GM12878 (cell line): ENCODE data around the gene B4GALT5. TPM values are rescaled to one million over a fixed set of nuclear protein-coding genes. Genes with fewer than 3 reads are reported as not detected.

Experiments used
- ATAC-seq: fragments of 200-7000 bp; cut with Tn5 transposase; 3 replicates; pipeline ENCODE4 v1.9.1; 2020; ENCODE audit warnings: mild to moderate bottlenecking, moderate library complexity
- BruUV-seq: library from RNA; stranded (reverse); fragments of 400-500 nt; replicated peaks from 2 replicates; lab custom pipeline; 2021; lab: Mats Ljungman, UMichigan
- CTCF ChIA-PET: fragments of 300-600 bp; sonication (Branson Sonifier 250); formaldehyde crosslinking; extraction: SDS; loops from one replicate; lab custom pipeline; 2021; ENCODE audit warnings: inconsistent platforms; lab: Yijun Ruan, JAX
- POLR2A ChIA-PET: fragments of 350-600 bp; formaldehyde crosslinking; extraction: SDS; loops from one replicate; lab custom pipeline; 2021; ENCODE audit warnings: inconsistent platforms; lab: Charles Lee
- RAD21 ChIA-PET: fragments of 300-600 bp; sonication (Branson Sonifier 250); formaldehyde crosslinking; loops from one replicate; lab custom pipeline; 2023; ENCODE audit warnings: antibody characterized with exemption; ENCODE audit not compliant: unreplicated experiment; lab: Charles Lee
- SMC1A ChIA-PET: fragments of 300-600 bp; sonication (Branson Sonifier 250); formaldehyde crosslinking; loops from one replicate; lab custom pipeline; 2023; ENCODE audit not compliant: unreplicated experiment, uncharacterized antibody; lab: Charles Lee
- DNase-seq: peaks from one replicate; pipeline ENCODE4 v3.0.0-alpha.2; 2011; ENCODE audit warnings: low read depth, low spot score
- FAIRE-seq: peaks from 3 replicates; lab custom pipeline; 2011; peaks lifted over from hg19 to GRCh38; lab: Jason Lieb, UNC
- H2AFZ ChIP-seq: 2 replicates; pipeline ENCODE4 v1.6.0; 2011; ENCODE audit warnings: low read depth, low read length, control low read depth; ENCODE audit not compliant: control insufficient read depth
- H3K27ac ChIP-seq: 2 replicates; pipeline ENCODE4 v1.5.1; 2011; ENCODE audit warnings: control low read depth; ENCODE audit not compliant: control insufficient read depth, insufficient read depth
- H3K27me3 ChIP-seq, 2 experiments: replicated peaks in 1 of 2; 2 replicates each; pipeline versions ENCODE4 v1.6.0 to v1.6.1; 2011; ENCODE audit warnings: low read length in 1 of 2; ENCODE audit not compliant: control insufficient read depth in 2 of 2, insufficient read depth in 2 of 2
- H3K36me3 ChIP-seq, 2 experiments: 2 replicates each; pipeline ENCODE4 v1.5.1; 2011; ENCODE audit warnings: low read length in 1 of 2; ENCODE audit not compliant: control insufficient read depth in 2 of 2, insufficient read depth in 2 of 2
- H3K4me1 ChIP-seq: 2 replicates; pipeline ENCODE4 v1.6.1; 2011; ENCODE audit warnings: mild to moderate bottlenecking, low read length, moderate library complexity, mixed read lengths; ENCODE audit not compliant: control insufficient read depth, insufficient read depth
- H3K4me2 ChIP-seq: 2 replicates; pipeline ENCODE4 v1.6.0; 2011; ENCODE audit warnings: control low read depth; ENCODE audit not compliant: control insufficient read depth, insufficient read depth
- H3K4me3 ChIP-seq: fragments of 200-600 bp; sonication (generic); 2 replicates; pipeline ENCODE4 v1.5.1; 2016
- H3K79me2 ChIP-seq: 2 replicates; pipeline ENCODE4 v1.6.0; 2011; ENCODE audit warnings: low read length; ENCODE audit not compliant: control insufficient read depth, insufficient read depth
- H3K9ac ChIP-seq: 2 replicates; pipeline ENCODE4 v1.8.0; 2011; ENCODE audit warnings: low read length, control low read depth, mixed read lengths; ENCODE audit not compliant: control insufficient read depth, insufficient read depth
- H3K9me3 ChIP-seq: replicated peaks from 3 replicates; pipeline ENCODE4 v1.5.1; 2011; ENCODE audit warnings: mild to moderate bottlenecking, low read length; ENCODE audit not compliant: control insufficient read depth, insufficient read depth
- H4K20me1 ChIP-seq: 2 replicates; pipeline ENCODE4 v1.6.0; 2011; ENCODE audit not compliant: control insufficient read depth, insufficient read depth
- BCLAF1 ChIP-seq: fragments of 450-650 bp; IDR thresholded peaks from 2 replicates; pipeline ENCODE4 v1.6.1; 2017; ENCODE audit warnings: antibody characterized with exemption, mild to moderate bottlenecking, moderate library complexity
- CREB1 ChIP-seq: IDR thresholded peaks from 2 replicates; pipeline ENCODE4 v1.6.1; 2012; ENCODE audit warnings: low read depth, mild to moderate bottlenecking, inconsistent platforms
- CREM ChIP-seq: IDR thresholded peaks from 2 replicates; pipeline ENCODE4 v1.6.1; 2014; ENCODE audit warnings: antibody characterized with exemption, low read depth
- MLLT1 ChIP-seq: fragments of 450-650 bp; IDR thresholded peaks from 2 replicates; pipeline ENCODE4 v1.6.1; 2016; ENCODE audit warnings: mild to moderate bottlenecking
- NR2C1 ChIP-seq: fragments of 450-650 bp; IDR thresholded peaks from 2 replicates; pipeline ENCODE4 v1.6.1; 2017; ENCODE audit warnings: antibody characterized with exemption, mild to moderate bottlenecking, moderate library complexity
- TARDBP ChIP-seq: IDR thresholded peaks from 2 replicates; pipeline ENCODE4 v1.6.1; 2016; ENCODE audit warnings: borderline replicate concordance
- TCF3 ChIP-seq: IDR thresholded peaks from 2 replicates; pipeline ENCODE4 v1.6.1; 2012; ENCODE audit warnings: low read depth, mild to moderate bottlenecking, low read length, borderline replicate concordance; ENCODE audit not compliant: insufficient read depth
- ZBED1 ChIP-seq: IDR thresholded peaks from 2 replicates; pipeline ENCODE4 v1.6.1; 2016; ENCODE audit warnings: borderline replicate concordance
- ZBTB40 ChIP-seq: fragments of 450-650 bp; IDR thresholded peaks from 2 replicates; pipeline ENCODE4 v1.6.1; 2016; ENCODE audit warnings: mild to moderate bottlenecking, moderate library complexity, borderline replicate concordance
- WGBS: methylation state at CpG from one replicate; pipeline ENCODE4 v1.1.6; 2016; ENCODE audit warnings: low lambda C conversion rate; ENCODE audit not compliant: insufficient replicate concordance, insufficient coverage; ENCODE audit errors: missing lambda C conversion rate; 5-methylcytosine and 5-hydroxymethylcytosine counted together
- in situ Hi-C: fragments of 300-500 bp; cut with MboI; formaldehyde crosslinking; loops from 9 replicates; pipeline ENCODE4 v1.14.3; 2018; ENCODE audit warnings: mixed read lengths
- intact Hi-C: fragments of 100-400 bp; cut with micrococcal nuclease; formaldehyde crosslinking; loops from one replicate; pipeline ENCODE4 v1.14.2; 2022; ENCODE audit not compliant: unreplicated experiment
- polyA plus RNA-seq, 11 experiments: library from polyadenylated mRNA; depleted of rRNA in 4 of 11; unstranded in 6 of 11; stranded (reverse) in 5 of 11; fragments of >200 nt; fragmentation: Nextera tagmentation in 4 of 11; fragmentation: Illumina TruSeq in 1 of 11; extraction: Ambion mirVana in 4 of 11; extraction: Trizol in 1 of 11; gene quantifications; 1 replicate in 1 of 11; 2 replicates in 10 of 11; pipeline versions ENCODE4 v1.2.1 to v1.2.3, GENCODE V29; 2011 to 2016; ENCODE audit warnings: inconsistent platforms in 2 of 11, missing spikeins in 2 of 11, low read depth in 1 of 11
- total RNA-seq, 4 experiments: library from RNA; depleted of rRNA in 3 of 4; stranded (reverse); fragments of >200 nt in 3 of 4; fragmentation: Illumina TruSeq in 1 of 4; extraction: Trizol in 1 of 4; gene quantifications; 2 replicates each; pipeline versions ENCODE4 v1.2.1 to v1.2.3, GENCODE V29; 2013 to 2021
- TF ChIP-seq, protein P1 (sequence below): fragments of 450-650 bp; IDR thresholded peaks from 2 replicates; pipeline ENCODE4 v1.6.1; 2014; ENCODE audit warnings: mild to moderate bottlenecking
- TF ChIP-seq, protein P2 (sequence below): IDR thresholded peaks from 2 replicates; pipeline ENCODE4 v1.6.1; 2012; ENCODE audit warnings: low read depth, low read length, improper control_type of control experiment

Gene B4GALT5
- total and polyA plus RNA-seq, 10 of the 15 experiments (the other 5 are each of a cell fraction or from before 2014, with no cell fraction given): 2.0 to 55.5 (median 20.2) TPM

DNA sequence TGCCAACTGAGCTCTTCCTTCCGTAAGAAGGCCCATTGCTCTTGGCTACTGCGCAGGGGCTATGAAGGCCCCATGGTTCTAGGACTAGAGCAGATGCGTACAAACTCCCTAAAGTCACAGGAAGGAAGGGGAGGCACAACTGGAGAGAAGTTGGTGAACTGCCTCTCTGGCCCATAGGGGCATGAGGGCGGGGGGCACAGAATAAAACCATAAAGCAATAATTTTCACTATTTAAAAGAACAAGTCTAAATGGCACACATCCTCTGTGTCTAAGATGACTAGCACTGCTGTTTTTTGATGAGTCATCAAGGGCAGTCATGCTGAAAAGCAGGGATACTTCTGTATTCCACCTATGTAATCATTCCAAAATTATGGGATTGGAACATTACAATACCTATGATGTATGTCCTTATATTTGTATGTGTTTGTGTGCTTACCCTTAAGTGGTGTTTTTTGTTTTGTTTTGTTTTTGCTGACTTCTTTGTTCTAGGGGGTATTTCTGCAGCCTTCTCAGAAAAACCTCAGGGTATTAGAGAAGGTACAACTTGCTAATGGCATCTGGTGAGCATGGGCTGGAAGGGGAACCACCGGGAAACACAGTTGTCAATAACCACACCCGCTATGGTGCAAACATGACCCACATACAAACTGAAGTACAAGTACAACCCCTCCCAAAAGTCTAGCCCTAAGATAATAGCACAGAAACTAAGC lies 36.9 kb downstream of the B4GALT5 start:
- WGBS: 7% methylated on average over 6 of the region's 6 CpGs
- H2AFZ ChIP-seq: no peak overlapping the region
- in situ Hi-C loops: loop anchor here (25.0 kb wide), 1 partner anchor 836 kb away; the partner anchor contains the start of gene PTPN1
- H4K20me1 ChIP-seq: no peaks in the 10 kb centered on the region
- no peaks in the 10 kb centered on the region for H3K9me3 ChIP-seq
- H3K27me3 ChIP-seq: no peaks in the 10 kb centered on the region
- BruUV-seq: no TSS peak
- H3K79me2 ChIP-seq: peaks cover 91% of the 10 kb centered on the region
- ChIA-PET RAD21 (interaction anchor here (0.7 to 4.1 kb wide), 22 partner anchors 8 to 168 kb away, joined by 3 to 38 read pairs (median 8); partner anchors contain the start of gene B4GALT5), CTCF (interaction anchor here (0.7 to 2.2 kb wide), 9 partner anchors 9 to 137 kb away, joined by 3 to 8 read pairs (median 4); no protein-coding TSS in a partner anchor), SMC1A (interaction anchor here (1.0 to 4.4 kb wide), 16 partner anchors 9 to 125 kb away, joined by 3 to 60 read pairs (median 12); no protein-coding TSS in a partner anchor), POLR2A (interaction anchor here (0.9 to 3.7 kb wide), 10 partner anchors 9 to 125 kb away, joined by 3 to 34 read pairs (median 6); no protein-coding TSS in a partner anchor)
- H3K9ac ChIP-seq: no peak overlapping the region
- H3K36me3 ChIP-seq: peaks cover 3 to 5% of the 10 kb centered on the region in 2 experiments; a peak in 2 of 4 replicates
- peak overlapping the region; percentile 89 for H3K4me2 ChIP-seq
- ATAC-seq: peak; percentile 79
- H3K27ac ChIP-seq: peak overlapping the region; percentile 87
- intact Hi-C loops: loop anchor here (2.0 kb wide), 1 partner anchor 56 kb away; no protein-coding TSS in a partner anchor
- peak; percentile 44 for FAIRE-seq
- H3K4me1 ChIP-seq: peaks cover 78% of the 10 kb centered on the region
- peak overlapping the region; percentile 41 for H3K4me3 ChIP-seq
- DNase-seq: peak; percentile 82
- no peak for TF ChIP-seq TARDBP
- peak; percentile 78 for TF ChIP-seq MLLT1
- TF ChIP-seq CREB1: no peak
- TF ChIP-seq, protein P1, sequence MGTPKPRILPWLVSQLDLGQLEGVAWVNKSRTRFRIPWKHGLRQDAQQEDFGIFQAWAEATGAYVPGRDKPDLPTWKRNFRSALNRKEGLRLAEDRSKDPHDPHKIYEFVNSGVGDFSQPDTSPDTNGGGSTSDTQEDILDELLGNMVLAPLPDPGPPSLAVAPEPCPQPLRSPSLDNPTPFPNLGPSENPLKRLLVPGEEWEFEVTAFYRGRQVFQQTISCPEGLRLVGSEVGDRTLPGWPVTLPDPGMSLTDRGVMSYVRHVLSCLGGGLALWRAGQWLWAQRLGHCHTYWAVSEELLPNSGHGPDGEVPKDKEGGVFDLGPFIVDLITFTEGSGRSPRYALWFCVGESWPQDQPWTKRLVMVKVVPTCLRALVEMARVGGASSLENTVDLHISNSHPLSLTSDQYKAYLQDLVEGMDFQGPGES: no peak
- no peak for TF ChIP-seq TCF3
- TF ChIP-seq ZBTB40: no peak
- TF ChIP-seq, protein P2, sequence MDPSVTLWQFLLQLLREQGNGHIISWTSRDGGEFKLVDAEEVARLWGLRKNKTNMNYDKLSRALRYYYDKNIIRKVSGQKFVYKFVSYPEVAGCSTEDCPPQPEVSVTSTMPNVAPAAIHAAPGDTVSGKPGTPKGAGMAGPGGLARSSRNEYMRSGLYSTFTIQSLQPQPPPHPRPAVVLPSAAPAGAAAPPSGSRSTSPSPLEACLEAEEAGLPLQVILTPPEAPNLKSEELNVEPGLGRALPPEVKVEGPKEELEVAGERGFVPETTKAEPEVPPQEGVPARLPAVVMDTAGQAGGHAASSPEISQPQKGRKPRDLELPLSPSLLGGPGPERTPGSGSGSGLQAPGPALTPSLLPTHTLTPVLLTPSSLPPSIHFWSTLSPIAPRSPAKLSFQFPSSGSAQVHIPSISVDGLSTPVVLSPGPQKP: no peak
- peak; percentile 60; the same call in 1 of the 2 replicates for TF ChIP-seq ZBED1
- no peak for TF ChIP-seq BCLAF1
- no peak for TF ChIP-seq NR2C1
- TF ChIP-seq CREM: peak; percentile 17; the same call in 1 of the 2 replicates
